Stimulated activated CD8-positive, alpha-beta memory T cell treated with anti-CD3 and anti-CD28 coated beads, Interleukin-12 subunit alpha, Interleukin-12 subunit beta, amount 100 ng/mL, for 1 hour (primary cell): Measurements from ENCODE around the gene LOC101059915.
"Not testable (repeated sequence)": the region's sequence is repeated elsewhere in the genome, so short reads cannot be mapped to it uniquely, and the experiment has no call there.

ENCODE experiments used
- DNase-seq: peaks from one replicate; pipeline ENCODE4 v3.0.0-alpha.2; 2020; ENCODE audit warnings: low read depth

The LOC101059915 gene

GRCh38 chrX:71675636-71676035 is 8.3 kb downstream of the LOC101059915 start:
- DNase-seq: not testable (repeated sequence)

DNA sequence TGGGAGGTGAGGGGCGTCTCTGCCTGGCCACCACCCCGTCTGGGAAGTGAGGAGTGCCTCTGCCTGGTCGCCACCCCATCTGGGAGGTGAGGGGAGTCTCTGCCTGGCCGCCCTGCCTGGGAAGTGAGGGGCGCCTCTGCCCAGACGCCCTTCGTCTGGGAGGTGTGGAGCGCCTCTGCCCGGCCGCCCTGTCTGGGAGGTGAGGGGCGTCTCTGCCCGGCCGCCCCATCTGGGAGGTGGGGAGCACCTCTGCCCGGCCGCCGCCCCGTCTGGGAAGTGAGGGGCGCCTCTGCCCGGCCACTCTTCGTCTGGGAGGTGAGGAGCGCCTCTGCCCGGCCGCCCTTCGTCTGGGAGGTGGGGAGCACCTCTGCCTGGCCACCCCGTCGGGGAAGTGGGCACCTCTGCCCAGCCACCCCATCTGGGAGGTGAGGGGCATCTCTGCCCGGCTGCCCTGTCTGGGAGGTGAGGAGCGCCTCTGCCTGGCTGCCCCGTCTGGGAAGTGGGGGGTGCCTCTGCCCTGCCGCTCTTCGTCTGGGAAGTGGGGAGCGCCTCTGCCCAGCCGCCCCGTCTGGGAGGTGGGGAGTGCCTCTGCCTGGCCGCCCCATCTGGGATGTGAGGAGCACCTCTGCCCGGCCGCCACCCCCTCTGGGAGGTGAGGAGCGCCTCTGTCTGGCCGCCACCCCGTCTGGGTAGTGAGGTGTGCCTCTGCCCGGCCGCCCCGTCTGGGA is 8.9 kb downstream of the LOC101059915 start:
- DNase-seq: not testable (repeated sequence)

GRCh38 chrX:71677195-71677594 is 9.8 kb downstream of the LOC101059915 start:
- not testable (repeated sequence) for DNase-seq

DNA sequence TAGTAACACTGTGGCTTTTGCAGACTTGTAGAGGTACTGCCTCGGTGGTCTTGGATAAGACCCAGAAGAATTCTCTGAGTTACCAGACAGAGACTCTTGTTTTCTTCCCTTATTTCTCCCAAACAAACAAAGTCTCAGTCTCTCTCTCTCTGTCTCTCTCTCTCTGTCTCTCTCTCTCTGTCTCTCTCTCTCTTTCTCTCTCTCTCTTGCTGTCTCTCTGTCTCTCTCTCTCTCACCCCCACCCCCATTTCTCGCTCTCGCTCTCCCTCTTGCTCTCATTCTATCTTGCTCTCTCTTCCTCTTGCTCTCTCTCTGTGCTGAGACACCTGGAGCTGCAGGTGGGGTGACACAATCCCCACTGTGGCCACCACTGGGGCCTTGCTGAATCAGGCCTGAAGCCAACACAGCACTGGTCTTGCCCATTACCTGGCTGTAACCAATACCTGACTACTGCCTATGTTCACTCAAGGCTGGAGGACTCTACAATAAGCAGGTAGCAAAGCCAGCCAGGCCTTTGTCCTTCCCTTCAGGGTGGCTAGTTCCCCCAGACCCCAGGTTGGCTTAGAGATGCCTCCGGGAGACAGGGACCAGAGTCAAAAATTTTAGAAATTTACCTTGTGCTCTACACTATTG is 12.3 kb downstream of the LOC101059915 start:
- no peak for DNase-seq

DNA sequence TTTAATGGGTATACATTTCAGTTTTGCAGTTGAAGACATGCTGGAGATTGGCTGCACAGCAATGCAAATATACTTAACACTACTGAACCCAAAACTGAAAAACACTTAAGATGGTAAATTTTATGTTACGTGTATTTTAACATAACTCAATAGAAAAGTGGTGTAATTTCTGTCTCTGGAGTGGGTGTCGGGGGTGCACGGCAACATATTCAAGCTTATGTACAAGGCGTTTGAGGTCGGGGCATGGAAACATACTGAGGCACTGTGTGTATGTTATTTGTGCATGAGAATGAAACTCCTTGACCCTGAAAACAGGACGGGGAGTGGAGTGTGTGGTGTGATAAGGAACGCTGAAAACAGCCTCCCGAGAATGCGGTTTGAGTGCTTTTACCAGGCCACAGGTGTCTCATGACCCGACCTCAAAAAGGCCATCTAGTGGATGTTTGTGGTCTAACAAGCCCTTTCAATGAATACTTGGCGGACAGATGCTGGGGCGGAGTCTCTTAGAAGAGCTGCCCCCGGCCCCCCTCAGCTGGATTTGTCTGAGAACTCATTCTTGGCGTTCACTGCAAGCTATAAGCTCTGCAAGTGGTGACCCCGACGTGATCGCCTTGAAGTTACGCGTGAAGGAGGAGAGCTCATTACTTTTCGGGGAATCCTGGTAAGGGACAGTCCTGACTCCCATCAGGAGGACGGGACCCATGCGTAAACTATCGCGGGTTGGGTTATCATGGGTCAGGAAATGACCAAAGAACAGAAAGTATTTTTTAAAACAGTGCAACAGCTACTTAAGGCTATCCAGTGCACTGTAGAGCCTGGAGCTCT is 29.5 kb downstream of the LOC101059915 start:
- not testable (repeated sequence) for DNase-seq

GRCh38 chrX:71697466-71698298 is 30.3 kb downstream of the LOC101059915 start:
- DNase-seq: not testable (repeated sequence)

GRCh38 chrX:71698299-71699022 is 31.1 kb downstream of the LOC101059915 start:
- not testable (repeated sequence) for DNase-seq

DNA sequence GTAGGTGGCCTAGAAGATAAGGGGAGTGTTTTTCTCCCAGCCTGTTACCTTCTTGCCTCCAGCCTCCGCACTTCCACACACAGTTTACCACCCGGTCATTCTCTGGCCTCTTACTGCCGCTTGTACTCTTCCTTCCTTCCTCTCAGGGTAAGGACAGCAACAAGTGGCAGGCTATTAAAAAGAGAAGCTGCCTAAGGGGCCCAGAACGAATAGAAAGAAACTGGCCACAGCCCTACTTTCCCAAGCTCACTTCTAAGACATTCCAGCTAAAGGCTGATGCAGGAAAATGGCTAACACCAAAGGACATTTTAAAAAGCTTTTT is 31.6 kb downstream of the LOC101059915 start:
- DNase-seq: not testable (repeated sequence)

DNA sequence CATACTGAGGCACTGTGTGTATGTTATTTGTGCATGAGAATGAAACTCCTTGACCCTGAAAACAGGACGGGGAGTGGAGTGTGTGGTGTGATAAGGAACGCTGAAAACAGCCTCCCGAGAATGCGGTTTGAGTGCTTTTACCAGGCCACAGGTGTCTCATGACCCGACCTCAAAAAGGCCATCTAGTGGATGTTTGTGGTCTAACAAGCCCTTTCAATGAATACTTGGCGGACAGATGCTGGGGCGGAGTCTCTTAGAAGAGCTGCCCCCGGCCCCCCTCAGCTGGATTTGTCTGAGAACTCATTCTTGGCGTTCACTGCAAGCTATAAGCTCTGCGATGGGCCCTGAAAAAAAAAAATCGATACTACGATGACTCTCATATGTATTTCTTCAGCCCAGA is 35.5 kb downstream of the LOC101059915 start:
- DNase-seq: not testable (repeated sequence)

- not testable (repeated sequence) for DNase-seq
Observed at GRCh38 chrX:71714064-71714463, 46.7 kb downstream of the LOC101059915 start.

DNA sequence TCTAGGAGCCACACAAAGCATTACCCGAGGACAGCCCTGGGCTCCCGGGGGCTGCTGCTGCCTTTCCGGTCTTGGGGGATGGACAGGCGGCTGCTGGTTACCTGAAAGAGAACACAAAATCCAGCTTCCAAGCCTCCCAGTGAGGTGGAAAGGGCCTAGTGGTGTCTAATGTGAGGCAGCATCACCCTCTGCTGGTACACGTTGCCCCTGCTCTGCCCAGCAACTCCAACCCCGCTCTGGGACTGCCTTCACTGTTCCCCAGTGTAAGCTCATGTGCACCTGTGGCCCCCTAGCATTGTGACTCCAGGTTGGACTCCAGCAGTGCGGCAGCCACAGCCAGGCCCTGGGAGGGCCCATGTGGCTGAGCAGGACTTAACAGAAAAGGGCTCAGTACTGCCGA is 48.2 kb downstream of the LOC101059915 start:
- DNase-seq: not testable (repeated sequence)

- DNase-seq: not testable (repeated sequence)
Observed at GRCh38 chrX:71716323-71716722, 49.0 kb downstream of the LOC101059915 start.

GRCh38 chrX:71718185-71718584 is 50.8 kb downstream of the LOC101059915 start, which contains the start of gene CXorf49:
CXorf49 (minus strand) TSS chrX:71718285; CDS start chrX:71718151, 134 bp downstream.
- not testable (repeated sequence) for DNase-seq

GRCh38 chrX:71719195-71719594 is 51.8 kb downstream of the LOC101059915 start:
- DNase-seq: not testable (repeated sequence)

- not testable (repeated sequence) for DNase-seq
Observed at GRCh38 chrX:71720289-71720886, 53.0 kb downstream of the LOC101059915 start.
